GM19438 (cell line): ENCODE results near the gene BICRAL.
"Not testable (repeated sequence)": the region's sequence is repeated elsewhere in the genome, so short reads cannot be mapped to it uniquely, and the experiment has no call there.

Experiments
- ATAC-seq: cut with Tn5 transposase; IDR thresholded peaks from one replicate; pipeline ENCODE4 v1.9.1; 2021; ENCODE audit warnings: low read depth; ENCODE audit not compliant: unreplicated experiment

BICRAL gene

DNA sequence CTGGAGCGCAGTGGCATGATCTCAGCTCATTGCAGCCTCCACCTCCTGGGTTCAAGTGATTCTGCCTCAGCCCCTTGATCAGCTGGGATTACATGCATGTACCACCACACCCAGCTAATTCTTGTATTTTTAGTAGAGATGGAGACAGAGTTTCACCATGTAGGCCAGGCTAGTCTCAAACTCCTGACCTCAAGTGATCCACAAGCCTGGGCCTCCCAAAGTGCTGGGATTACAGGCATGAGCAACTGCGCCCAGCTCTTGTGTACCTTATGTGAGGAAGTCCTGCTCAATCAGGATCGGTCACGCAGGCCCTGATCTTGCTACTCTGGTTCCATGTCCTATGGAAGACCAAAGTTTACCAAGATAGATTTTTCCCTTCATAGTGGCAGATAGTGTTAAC, 106.3 kb downstream of the BICRAL start:
- not testable (repeated sequence) for ATAC-seq

- no peak for ATAC-seq
Observed at GRCh38 chr6:42889815-42890214, 108.0 kb downstream of the BICRAL start.

GRCh38 chr6:42890311-42891198, 108.7 kb downstream of the BICRAL start:
- peak; percentile 90 for ATAC-seq

- ATAC-seq, result no peak
Observed at GRCh38 chr6:42891199-42891722, 109.4 kb downstream of the BICRAL start.

- not testable (repeated sequence) for ATAC-seq
Observed at GRCh38 chr6:42894041-42894828, 112.4 kb downstream of the BICRAL start.

GRCh38 chr6:42896178-42896719, 114.4 kb downstream of the BICRAL start:
- no peak for ATAC-seq

DNA sequence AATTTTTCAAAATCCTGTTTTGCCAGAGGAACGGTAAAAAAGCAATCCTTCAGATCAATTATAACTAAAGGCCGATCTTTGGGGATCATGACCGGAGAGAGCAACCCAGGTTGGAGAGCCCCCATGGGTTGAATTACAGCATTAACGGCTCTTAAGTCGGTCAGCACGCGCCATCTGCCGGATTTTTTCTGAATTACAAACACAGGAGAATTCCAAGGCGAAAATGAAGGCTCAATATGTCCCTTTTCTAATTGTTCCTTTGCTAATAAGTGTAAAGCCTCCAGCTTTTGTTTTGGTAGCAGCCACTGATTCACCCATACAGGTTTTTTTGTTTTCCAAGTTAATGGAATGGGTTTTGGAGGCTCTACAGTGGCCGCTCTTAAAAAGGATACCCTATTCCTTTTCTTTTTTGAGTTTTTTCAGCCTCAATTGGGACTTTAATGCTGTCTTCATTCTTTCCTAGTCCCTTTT, 117.1 kb downstream of the BICRAL start:
- no peak for ATAC-seq

- no peak for ATAC-seq
Observed at GRCh38 chr6:42899871-42900270, 118.0 kb downstream of the BICRAL start.

DNA sequence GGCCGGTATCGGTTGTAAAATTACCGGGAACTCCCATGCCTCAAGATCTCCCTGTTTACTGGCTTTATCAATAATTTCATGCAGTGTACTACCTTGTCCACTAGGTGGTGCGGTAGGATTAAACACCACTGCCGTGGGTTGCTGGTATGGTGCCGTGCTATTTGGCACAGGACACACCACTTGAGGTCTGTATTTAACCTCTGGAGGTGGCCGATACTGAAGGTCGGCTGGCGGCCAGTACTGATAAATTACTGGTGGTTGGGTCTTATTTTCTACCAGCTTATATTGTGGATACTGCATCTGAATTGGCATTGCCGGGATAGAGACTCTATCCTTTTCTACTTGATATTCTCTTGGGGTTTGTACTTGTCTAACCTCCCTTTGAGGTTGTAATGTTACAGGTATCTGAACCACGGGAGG, 119.7 kb downstream of the BICRAL start:
- ATAC-seq, result peak; percentile 60

DNA sequence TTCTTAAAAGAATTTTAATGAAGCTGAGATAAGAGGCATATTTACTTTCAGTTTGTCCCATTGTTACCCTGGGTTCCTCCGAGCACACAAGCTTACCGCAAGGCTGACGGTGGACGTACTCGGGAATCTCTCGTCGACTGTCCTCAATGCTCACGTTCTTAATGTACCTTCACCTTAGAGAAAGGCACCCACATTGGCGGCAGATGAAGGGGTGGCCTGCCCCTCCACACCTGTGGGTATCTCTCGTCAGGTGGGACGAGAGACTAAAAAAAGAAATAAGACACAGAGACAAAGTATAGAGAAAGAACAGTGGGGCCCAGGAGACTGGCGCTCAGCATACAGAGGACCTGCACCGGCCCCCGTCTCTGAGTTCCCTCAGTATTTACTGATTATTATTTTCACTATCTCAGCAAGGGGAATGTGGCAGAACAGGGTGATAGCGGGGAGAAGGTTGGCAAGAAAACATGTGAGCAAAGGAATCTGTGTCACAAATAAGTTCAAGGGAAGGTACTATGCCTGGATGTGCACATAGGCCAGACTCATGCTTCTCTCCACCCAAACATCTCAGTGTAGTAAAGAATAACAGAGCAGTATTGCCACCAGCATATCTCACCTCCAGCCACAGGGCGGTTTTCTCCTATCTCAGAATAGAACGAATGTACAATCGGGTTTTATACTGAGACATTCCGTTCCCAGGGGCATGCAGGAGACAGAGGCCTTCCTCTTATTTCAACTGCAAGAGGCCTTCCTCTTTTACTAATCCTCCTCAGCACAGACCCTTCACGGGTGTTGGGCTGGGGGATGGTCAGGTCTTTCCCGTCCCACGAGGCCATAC, 120.8 kb downstream of the BICRAL start:
- ATAC-seq, result not testable (repeated sequence)

DNA sequence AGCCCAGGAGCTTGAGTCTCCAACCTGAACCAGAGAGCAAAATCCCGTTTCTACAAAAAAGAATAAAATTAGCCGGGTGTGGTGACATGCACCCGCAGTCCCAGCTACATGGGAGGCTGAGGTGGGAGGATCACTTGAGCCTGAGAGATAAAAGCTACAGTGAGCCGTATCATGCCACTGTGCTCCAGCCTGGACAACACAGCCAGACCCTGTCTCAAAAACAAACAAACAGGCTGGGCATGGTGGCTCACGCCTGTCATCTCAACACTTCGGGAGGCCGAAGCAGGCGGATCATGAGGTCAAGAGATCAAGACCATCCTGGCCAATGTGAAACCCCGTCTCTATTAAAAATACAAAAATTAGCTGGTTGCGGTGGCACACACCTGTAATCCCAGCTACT, 122.6 kb downstream of the BICRAL start:
- ATAC-seq, result no peak

DNA sequence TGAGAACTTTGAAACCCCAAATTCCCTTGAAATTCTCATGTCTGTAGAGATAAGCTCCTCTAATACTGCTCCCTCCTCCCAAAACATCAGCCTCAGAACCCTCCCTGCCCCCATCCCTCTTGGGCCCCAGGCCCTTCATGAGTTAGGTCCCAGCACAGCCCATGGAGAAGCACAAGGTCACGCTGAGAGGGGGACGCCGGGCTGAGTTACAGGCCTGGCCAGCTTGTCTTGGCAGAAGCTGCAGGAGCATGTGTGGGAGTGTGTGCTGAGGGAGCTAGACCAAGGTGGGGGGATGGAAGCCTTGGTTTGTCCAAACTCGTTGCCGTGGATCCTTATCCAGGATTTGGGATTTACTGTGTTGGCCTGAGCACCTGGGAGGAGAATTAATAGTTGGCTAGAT, 125.5 kb downstream of the BICRAL start:
- no peak for ATAC-seq

DNA sequence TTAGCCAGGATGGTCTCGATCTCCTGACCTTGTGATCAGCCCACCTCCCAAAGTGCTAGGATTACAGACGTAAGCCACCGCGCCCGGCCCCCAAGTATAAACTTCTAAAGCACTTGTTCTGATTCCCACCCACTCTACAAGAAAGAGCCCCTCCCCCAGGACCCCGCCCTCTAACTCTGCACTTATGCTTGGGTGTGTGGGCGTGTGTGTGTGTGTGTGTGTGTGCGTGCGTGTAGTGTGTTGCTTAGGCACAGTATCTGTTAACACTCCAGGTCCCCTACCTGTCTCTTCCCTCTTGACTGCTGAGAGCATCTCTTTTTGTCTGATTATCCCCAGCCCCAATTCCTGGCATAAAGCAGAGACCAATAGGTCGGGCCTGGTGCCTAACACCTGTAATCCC, 128.0 kb downstream of the BICRAL start:
- no peak for ATAC-seq

DNA sequence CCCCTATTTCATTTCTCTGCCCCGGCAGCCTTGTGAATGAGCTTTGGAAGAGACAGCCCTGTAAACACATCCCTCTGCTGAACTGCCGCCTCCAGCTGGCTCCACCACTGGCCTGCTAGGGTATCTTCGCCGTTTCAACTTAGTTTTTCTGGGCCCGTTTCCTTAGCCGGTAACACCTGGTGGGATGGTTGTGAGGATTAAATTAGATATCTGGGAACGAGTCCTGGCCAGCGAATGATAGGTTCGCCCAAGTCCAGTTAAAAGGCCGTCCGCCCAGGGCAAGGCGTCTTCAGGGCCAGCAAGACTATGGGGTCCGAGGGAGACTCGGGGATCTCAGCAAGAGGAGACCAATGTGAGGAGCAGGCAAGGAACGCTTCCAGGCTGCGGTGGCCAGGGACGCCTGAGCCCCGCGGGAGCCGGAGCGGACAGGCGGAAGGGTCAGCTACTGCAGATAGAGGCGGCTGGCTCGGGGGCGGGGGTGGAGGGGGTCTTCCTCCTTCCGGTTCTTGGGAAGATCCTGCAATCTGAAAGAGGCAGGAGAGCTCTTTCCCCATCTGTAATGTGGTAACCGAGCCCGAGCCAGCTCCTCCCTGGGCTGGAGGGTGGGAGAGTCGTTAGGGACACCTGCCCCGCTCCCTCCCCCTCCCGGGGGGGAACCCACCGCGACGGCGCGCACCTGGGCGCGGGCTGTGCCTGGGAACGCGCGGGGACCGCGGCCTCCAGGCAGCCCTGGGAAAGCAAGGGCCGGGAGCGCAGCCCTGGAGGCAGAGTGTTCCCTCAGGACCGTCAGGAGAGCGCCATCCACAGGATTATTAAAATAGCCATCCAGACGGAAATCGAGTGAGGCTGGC, 129.5 kb downstream of the BICRAL start:
- no peak for ATAC-seq

DNA sequence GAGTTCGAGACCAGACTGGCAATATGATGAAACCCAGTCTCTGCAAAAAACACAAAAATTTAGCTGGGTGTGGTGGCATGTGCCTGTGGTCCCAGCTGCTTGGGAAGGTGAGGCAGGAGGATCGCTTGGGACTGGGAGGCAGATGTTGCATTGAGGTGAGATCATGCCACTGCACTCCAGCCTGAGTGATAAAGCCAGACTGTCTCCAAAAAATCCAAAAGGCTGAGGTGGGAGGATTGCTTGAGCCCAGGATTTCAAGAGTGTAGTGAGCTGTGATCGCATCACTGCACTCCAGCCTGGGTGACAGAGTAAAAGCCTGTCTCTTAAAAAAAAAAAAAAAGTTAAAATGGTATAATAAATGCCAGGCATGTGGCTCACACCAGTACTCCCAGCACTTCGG, 132.7 kb downstream of the BICRAL start:
- ATAC-seq, result no peak

DNA sequence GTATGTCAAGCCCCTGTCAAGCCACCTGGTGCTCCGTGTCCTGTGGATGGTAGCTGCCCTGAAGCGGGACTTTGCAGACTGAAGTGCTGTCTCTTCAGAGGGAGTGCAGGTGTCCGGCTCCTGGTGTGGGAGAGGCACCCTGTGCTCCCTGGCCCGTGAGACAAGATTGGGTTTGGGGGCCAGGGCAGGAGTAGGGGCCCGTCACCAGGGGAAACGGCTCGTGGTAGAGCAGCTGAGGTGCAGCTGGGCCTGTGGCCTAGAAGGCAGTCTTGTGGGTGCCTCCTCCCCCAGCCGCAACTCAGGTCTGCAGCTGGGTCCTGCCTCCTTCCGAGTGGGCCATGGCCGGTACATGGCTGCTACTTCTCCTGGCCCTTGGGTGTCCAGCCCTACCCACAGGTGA, 133.9 kb downstream of the BICRAL start, which contains the start of gene PTCRA:
Gene PTCRA, plus strand, starts transcription at position 322 of the 400 bp plus-strand sequence. Its CDS starts 17 bp downstream, at position 339.
- ATAC-seq, result no peak

DNA sequence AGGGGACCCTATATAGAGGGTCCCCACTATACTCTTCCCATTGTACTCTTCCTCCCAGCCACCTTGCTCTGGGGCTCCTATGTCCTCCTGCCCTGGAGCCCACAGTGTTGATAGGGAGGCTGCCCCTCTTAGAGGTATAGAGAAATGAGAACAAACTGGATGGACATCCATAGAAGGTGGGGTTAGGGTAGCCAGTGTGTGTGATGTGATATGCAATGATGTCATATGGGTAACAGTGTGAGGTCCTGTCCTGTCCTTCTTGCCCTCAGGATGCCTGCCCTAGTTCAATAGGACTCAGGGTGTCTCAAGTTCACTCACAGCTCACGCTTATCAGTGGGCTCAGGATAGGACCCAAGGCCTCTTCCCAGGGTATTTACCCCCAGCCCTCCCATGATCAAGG, 134.4 kb downstream of the BICRAL start:
- ATAC-seq, result no peak
